HG03095 (cell line): Measurements from ENCODE around the gene TMEM255A.

Experiments used
- ATAC-seq: cut with Tn5 transposase; IDR thresholded peaks from one replicate; pipeline ENCODE4 v1.9.1; 2021; ENCODE audit warnings: moderate library complexity; ENCODE audit not compliant: unreplicated experiment

The TMEM255A gene

GRCh38 chrX:120271218-120271617, 40.0 kb downstream of the TMEM255A start:
- ATAC-seq: no peak

- no peak for ATAC-seq
Measured at GRCh38 chrX:120270567-120270966, 40.7 kb downstream of the TMEM255A start.

DNA sequence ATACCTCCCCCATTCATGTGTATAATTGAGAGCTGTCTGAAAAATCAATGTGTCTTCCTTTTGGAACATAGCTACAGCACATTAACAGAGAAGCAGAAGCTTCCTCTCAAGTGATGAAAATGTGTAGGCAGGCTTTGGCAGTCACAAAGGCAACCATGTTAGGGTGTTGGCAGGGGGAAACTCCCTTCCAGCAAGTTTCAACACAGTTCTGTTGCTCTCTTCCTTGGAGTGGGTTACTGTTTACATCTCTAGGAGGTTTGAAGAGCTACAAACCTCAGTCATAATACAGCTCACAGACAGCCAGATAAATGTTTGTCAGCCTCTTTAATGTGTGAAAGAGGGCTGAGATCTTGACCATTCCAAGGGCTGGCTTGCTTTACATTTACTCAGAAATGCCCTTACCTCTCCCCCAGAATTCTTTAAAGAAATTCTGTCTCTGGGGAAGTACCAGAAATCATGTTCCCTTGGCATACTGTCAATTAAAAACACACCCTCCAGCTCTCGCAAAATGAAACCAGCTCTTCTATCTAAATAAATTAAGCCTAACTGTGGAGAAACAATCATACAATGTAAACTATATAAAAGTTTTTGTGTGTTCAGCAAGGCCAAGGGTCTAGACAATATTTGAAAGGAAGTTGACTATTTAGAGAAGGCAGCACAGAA, 41.8 kb downstream of the TMEM255A start:
- no peak for ATAC-seq

GRCh38 chrX:120264341-120264740, 46.9 kb downstream of the TMEM255A start:
- ATAC-seq: no peak

DNA sequence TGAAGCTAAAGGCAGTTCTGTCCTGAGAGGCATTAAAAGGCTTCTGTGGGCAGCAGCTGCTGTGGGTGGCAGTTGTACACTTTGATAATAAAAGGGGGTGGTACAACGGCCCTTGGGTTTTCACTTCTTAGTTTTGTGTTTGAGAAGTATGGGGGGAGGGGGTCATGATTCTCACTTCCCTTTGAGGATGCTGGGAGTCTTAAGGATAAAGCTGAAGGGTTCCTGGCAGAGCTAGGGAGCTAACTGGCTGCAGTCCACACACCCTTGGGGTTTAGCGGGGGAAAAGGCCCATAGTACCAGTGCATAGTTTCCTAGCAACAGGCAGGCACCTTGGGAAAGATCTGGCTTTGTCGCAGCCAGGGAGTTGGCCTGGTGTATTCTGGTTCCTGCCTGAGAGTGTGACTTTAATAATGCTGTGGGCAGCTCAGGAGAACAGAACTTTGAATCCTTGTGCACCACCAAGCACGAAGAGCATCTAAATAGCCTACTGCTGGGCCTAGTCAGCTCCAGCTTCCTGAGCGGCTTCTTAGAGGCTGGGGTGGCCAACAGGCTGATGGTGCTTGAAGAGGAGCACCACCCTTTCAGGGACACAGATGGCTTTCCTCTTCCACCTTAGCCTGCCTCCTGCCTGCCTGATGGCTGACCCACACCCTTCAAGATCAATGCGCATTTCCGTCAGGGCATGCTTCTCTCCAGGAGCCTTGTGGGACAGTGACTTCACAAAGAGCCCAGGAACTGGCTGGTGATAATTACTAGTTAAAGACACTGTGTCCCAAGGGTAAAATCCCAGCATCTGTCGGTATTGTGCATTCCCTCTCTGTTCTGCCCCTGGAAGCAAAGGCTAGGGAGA, 48.2 kb downstream of the TMEM255A start:
- ATAC-seq: no peak

DNA sequence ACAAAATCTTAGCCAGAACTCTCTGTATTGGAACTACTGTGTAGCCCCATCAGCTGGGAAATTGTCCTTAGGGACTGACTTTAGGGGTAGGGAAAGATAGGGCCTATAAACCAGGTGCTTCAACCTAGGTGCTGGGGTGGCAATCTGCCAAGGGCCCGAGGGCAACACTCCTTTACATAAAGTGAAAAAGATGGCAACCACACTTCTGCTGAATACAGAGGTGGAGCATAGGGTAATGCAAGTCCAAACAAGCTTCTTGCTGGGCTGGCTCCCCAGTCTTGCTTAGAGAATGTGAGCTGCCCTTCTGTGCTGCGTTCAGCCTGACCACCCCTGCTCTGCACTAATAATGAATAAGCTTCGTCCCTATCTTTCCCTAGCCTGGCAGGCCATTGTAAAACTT, 50.9 kb downstream of the TMEM255A start:
- ATAC-seq: no peak

GRCh38 chrX:120253784-120254183, 57.5 kb downstream of the TMEM255A start:
- no peak for ATAC-seq

DNA sequence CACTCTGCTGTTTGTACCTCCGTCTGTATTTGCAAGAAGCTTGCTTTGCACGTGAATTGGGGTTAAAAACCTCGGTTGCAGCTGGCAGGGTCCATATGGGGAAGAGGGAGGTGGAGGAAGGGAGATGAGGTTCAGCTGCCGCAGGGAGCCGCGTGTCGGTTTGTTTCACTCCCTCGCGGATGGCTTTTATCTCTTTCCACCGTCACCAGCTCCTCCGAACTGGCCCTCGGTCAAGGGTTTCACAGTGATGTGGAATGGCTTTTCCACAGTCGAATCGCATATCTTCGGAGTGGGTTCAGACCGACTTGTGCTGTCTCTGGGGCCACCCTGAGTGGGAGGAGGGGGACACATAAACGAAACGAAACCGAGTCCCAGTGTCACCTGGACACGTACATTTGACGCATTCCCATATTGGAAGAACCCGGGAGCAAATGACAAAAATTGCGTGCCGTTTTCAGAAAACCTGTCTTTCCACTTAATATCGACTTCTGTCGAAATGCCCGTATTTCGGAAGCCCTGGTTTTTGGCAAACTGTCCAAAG, 59.7 kb downstream of the TMEM255A start:
- no peak for ATAC-seq

- ATAC-seq: peak; percentile 95
Measured at GRCh38 chrX:120250522-120251271, 60.6 kb downstream of the TMEM255A start, which contains the start of gene ZBTB33. ZBTB33 (plus strand) TSS chrX:120250812; CDS start chrX:120253416, 2,604 bp downstream.

DNA sequence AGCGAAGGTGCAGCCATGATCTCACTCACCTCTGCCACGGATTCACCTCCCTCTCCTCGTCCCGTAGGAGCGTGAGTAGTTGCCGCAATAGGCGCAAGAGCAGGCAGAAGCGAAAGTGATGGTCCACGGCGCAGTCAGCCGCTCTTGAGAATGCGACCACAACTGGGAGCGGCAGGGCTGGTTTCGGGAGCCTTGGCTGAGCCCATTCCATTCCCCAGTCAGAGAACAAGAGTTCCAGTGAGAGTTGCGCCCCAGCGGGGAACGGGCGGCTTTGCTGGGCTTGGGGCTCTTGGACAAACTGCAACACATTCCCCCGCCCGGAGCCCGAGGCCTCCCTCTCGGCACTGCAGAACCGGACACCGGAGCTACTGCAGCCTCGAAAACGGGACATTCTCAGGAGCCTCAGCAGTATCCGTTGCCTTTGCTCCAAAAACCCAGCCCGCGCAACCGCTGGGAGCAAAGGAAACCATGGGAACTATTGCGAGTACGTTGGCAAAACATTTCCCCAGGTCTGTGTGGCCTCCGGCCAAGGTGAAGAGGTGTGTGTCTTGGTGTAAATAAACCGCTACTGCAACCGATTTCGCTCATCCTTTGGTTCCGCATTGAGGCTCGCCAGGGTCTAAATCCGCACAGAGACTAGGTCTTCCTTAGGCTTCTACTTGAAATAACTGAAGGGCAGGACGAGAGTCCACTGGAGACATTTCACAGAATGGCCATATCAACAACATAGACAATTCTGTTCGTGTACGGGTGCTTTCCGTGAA, 66.3 kb downstream of the TMEM255A start:
- peak; percentile 62 for ATAC-seq

DNA sequence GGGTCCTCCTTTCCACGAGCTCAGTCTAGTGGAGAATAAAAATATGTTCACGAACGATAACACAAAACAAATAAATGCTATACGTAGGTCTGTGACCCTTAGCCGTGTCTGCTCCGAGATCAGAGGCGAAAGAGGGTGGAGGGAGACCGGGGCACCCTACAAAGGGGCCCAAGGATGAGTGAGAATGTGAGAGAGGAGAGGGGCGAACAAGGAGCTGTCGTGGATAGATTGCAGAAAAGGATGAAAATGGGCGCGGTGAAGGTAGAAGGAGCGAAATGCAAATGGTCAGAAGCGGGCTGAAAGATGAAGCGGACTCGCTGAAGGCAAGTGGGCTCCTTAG, 66.9 kb downstream of the TMEM255A start:
- peak; percentile 27 for ATAC-seq

DNA sequence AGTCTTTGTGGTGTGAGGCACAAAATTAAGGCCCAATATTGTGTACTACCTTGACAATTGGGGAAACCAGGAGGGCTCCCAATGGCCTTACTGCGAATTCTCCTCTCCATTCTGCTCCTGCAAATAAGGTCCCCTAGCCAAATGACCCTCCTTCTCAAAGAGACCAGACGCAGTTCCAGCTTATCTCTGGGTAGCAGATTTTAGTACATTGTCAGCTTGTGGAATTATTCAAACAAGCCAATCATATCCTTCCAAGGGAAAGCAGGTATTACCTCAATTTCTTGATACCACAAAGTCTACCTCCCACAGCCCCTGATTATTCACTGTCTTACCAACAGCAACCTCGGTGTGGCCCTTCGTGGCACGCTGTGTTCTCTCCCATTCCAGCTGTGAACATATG, 68.4 kb downstream of the TMEM255A start:
- no peak for ATAC-seq

DNA sequence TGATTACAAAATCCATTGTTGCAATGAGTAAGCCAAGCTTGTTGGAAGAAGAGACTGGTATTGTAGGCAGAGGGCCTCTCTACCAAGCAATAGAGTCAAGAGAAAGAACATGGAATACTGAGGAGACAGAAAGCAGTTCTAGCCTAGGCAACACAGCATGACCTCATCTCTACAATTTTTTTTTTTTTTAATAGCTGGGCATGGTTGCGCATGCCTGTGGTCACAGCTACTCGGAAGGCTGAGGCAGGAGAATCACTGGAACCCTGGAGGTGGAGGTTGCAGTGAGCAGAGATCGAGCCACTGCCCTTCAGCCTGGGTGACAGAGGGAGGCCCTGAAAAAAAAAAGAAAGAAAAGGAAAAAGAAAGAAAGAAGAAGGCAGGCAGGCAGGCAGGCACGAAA, 72.3 kb downstream of the TMEM255A start:
- no peak for ATAC-seq

GRCh38 chrX:120236687-120237479, 74.4 kb downstream of the TMEM255A start:
- no peak for ATAC-seq

DNA sequence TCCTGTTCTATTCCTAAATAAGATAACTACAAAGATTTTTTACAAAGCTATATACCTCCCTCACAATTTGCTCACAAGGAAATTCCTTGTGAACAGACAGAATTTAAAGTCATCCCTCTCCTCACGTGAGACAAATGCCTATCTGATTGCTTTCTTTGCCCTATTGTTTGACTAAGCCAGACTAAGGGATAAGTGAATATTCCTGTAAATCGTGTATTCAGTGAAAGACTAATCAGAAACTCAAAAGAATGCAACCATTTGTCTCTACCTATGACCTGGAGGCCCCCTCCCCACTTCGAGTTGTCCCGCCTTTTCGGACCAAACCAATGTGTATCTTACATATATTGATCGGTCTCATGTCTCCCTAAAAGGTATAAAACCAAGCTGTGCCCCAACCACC, 76.0 kb downstream of the TMEM255A start:
- no peak for ATAC-seq

DNA sequence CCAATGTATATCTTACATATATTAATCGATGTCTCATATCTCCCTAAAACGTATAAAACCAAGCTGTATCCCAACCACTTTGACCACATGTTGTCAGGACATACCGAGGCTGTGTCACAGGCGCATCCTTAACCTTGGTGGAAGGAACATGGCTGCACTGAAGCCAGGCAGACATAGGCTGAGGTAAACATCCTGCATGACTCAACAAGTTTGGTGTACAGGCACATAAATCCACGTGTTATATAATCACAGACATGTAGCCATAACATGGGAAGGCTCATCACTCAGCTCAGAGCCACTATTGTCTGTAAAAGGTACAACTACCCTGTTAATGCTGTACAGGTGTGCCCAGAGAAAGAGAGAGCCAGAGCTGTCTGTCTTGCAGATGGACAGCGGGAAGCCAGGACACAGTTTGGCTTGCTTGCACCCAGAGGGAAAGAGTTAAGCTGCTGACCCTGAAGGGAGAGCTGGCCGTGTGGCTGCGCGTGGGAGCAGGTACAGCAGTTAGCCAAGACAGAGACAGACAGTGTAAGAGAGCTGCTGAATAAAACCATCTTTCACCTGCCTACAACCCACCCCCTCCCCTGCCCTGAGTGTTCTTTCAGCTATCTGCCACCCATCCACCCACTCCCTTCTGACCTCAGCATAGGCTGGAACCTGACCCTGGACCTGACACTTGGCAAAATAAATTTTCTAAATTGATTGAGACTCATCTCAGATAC, 82.9 kb downstream of the TMEM255A start:
- no peak for ATAC-seq

DNA sequence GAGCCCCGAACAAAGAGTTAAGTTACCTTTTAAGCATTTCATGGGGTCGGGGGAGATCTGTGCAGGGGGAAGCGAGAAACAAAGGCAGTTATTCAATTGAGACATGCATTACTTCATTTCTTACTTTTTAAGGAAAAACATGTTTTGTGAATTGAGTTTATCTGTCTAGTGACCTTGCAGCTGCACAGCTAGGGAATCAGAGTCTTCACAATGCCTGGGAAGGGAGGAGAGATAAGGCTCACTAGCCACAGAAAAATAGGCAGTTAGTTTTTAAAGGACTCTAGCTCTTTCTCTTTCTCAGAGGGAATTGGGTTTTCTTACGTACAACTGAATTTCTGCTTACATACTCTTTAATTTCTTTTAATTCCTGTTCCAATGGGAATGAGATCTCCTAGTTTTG, 86.9 kb downstream of the TMEM255A start:
- ATAC-seq: no peak

- no peak for ATAC-seq
Measured at GRCh38 chrX:120223374-120223773, 87.9 kb downstream of the TMEM255A start.
